Stimulated activated CD4-positive, alpha-beta T cell treated with anti-CD3 and anti-CD28 coated beads, Interleukin-4, amount 100 ng/mL, for 24 hours (primary cell): ENCODE measurements around the gene ZC3H12D.

ENCODE experiments used
- DNase-seq: peaks from one replicate; pipeline ENCODE4 v3.0.0-alpha.2; 2020

The ZC3H12D gene

DNA sequence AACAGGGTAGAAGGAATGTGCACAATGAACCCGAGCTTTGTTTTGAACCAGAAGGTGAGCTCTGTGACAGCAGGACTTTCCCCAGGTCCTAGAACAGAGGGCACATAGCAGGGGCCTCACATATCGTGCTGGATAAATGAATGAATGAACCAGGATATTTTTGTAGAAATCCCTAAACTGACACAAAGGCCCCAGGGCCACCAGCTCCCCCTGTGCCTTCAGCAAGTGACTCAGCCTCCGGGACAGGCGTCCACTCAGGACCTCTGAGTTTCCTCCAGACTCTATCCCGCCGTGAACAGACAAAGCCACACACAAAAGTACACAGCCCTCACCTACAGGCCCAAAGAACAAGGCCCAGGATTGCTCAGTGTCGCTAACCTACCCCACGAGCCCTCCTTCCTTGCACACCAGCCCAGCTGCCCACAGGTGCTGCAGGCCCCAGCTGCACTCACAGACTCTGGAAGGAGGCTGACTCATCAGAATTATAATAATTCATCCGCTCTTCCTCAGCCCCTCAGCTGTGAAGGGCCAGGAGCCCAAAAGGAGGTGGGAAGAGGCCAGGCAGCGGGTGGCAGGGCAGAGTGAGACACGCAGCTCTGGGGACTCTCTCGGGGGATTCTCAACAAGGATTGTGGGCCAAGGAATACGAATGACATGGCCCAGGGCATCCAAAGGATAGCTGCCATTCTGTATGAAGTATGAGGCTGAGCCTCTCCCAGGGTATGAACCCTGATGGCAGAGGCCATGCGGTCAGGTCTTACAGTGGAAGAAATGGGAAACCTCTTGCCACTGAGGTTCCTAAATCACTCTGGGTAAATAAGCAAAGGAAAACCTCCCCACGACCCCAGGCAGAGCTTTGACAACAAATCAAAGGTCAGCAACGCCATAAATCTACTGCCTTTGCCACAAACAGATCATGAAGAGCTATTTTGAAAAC, 43.8 kb downstream of the ZC3H12D start:
- no peak for DNase-seq

DNA sequence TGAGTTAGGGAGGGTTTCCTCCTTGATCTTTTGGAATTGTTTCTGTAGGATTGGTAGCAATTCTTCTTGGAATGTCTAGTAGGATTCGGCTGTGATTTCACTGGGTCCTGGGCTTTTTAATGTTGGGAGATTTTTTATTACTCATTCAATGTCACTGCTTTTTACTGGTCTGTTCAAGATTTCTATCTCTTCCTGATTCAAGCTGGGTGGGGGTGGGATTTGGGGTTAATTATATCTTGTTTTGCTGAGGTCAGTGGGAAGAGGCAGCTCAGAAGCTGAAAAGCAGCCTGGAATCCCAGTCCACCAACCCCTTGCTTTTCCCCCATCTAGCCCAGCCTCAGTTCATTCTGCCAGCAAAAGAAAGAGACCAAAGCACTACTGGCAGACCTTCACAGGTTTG, 45.2 kb downstream of the ZC3H12D start:
- DNase-seq, result no peak

DNA sequence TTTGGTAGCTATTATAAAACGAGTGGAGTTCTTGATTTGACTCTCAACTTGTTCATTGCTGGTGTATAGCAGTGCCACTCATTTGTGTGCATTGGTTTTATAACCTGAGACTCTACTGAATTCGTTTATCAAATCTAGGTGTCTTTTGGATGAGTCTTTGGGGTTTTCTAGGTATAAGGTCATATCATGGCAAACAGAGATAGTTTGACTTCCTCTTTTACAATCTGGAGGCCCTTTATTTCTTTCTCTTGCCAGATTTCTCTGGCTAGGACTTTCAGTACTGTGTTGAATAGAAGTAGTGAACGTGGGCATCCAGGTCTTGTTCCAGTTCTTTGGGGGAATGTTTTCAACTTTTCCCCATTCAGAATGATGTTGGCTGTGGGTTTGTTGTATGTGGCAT, 46.0 kb downstream of the ZC3H12D start:
- no peak for DNase-seq

GRCh38 chr6:149437212-149437611, 47.6 kb downstream of the ZC3H12D start:
- no peak for DNase-seq

DNA sequence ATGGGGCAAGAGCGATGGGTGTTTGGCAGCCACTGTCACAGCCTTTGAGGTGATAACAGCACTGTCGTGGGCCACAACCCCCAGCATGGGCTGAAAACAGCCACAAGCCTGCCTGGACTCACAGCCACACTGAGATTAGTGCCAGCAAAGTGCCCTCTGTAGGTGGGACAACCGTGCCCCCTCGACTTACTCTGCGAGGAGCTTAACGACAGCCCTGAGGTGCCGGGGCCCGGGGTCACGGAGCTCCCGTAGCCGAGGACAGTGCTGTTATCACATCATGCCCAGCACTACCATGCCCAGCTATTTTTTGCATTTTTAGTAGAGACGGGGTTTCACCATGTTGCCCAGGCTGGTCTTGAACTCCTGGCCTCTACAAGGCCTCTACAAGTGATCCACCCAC, 48.2 kb downstream of the ZC3H12D start:
- no peak for DNase-seq

DNA sequence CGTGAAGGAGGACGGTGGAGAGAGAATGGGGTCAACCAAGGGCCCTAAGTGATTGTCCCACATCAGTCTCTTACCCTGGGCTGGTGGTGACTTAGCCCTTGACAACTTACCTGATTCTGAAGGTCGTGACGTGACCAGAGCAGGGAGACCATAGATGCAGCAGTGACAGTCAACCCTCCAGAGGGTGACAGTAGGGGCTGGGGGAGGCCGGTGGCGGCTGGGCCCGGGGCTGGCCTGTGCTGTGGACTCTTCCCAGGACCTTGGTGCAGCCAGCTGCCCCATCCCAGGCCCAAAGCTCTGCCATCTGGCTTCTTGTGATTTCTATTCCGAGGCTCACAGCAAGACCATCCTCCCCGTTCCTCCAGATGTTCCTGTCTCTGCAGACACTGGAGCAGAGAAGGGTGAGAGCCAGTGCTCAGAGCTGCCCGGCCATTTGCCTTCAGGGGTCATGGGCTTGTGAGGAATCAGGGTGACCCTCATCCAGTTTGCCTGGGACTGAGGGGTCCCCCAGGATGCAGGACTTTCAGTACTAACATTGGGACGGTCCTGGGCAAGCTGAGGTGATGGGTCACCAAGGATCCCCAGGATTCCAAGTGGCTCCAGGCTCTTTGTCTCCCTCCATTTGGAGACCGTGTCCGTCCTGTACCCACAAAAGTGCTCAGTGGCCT, 48.8 kb downstream of the ZC3H12D start:
- no peak for DNase-seq

GRCh38 chr6:149433881-149434280, 50.9 kb downstream of the ZC3H12D start:
- DNase-seq, result no peak

DNA sequence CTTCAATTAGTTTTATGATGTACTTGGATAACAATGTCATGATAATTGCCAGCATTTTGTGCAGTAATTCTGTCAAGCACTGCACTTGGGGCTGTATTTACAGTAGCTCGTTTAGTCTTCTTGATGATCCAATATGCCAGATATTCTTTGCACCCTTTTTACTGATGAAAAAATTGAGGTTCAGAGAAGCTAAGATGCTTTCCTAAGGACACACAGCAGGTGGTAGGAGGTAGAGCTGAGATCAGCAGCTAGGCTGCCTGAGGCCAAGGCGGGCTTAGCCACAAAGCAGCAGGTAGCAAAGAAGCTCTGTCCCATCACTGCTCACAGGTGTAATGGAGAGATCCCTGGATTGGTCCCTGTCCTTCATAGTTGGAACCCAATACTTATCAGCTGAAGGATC, 51.4 kb downstream of the ZC3H12D start:
- no peak for DNase-seq

- DNase-seq, result peak; percentile 94
Measured at GRCh38 chr6:149431905-149432775, 52.7 kb downstream of the ZC3H12D start.

DNA sequence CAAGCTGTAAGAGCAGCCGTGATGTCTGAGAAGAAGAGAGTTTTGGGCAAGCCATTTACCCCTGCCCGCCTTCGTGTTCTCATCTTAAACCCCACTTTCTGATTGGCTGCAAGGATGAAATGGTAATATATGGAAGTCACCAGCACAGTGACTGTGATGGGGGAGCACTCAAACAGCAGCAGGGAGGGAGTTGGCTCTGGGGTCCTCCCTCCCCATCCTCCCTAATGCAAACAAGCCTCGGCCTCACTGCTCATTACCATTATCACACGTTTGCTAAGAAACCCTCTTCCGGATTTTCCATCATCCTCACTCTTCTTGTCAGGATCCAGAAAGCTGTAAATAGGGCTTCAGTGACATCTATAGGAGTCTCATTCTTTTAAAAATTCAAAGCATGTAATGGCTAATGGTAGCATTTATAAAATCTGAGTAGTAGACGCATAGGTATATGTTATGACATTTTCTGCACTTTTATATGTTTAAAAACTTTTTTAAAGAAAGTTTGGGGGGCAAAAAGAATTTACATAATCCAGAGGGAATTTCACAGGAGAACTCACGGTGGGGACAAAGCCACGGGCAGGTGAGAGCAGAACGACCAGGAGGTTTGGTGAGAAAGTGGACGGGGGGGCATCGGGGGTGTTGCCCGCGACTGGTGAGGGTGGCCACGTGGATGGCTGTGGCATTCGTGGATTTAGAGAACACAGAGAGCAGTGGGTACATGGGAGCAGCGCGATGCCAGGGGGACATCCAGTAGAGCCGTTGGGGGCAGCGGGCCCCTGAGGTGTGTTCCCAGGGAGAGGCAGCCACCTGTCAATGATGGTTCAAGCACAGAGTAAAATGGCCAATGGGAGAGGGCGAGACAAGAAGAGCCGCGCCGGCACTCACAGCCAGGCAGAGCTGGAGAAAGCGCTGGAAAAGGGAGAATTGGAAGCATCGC, 55.1 kb downstream of the ZC3H12D start:
- DNase-seq, result no peak

- DNase-seq, result no peak
Measured at GRCh38 chr6:149428606-149429005, 56.2 kb downstream of the ZC3H12D start.

- DNase-seq, result no peak
Measured at GRCh38 chr6:149425754-149426153, 59.1 kb downstream of the ZC3H12D start.

GRCh38 chr6:149425224-149425623, 59.6 kb downstream of the ZC3H12D start:
- no peak for DNase-seq

DNA sequence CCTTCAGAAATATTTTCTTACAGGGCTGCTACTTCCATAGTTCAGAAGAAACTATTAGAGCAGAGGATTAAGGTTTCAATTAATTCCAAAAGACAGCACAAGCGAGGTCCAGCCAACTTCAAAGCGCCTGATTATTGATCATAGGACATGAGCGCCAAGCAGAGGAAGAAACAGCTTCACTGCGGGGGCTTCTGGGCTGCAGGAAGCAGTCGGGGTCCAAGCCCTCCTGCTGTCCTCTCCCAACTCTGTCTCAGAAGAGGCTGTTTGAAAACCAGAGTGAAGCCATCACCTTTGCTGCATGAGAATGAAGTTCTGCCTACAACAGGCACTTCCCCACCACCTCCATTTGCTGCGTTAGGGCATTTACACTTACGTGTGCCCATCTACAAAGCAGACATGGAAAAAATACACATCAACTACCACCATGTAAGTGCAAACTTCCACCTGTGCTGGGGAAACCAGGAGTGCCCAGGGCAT, 60.8 kb downstream of the ZC3H12D start:
- no peak for DNase-seq

DNA sequence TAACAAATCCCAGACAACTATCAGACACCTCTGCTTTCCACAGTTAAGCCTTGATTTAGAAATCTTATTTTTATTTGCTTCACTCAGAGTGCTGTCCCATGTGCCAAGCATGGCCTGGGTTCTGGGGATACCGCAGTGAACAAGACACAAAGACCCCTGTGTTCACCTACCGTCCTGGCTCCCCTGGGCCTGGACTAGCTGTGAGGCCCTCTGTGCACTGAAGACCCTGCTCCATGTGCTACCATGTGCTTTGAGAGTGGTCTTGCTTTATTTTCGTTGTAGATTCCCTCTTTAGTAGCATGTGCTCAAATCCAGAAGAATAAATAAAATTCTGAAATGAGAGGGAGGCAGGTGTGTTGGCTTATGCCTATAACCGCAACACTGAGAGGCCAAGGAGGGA, 62.2 kb downstream of the ZC3H12D start:
- no peak for DNase-seq

GRCh38 chr6:149421132-149421531, 63.7 kb downstream of the ZC3H12D start:
- no peak for DNase-seq

- DNase-seq, result no peak
Measured at GRCh38 chr6:149419696-149420404, 65.0 kb downstream of the ZC3H12D start.

- DNase-seq, result no peak
Measured at GRCh38 chr6:149414821-149415220, 70.0 kb downstream of the ZC3H12D start.

DNA sequence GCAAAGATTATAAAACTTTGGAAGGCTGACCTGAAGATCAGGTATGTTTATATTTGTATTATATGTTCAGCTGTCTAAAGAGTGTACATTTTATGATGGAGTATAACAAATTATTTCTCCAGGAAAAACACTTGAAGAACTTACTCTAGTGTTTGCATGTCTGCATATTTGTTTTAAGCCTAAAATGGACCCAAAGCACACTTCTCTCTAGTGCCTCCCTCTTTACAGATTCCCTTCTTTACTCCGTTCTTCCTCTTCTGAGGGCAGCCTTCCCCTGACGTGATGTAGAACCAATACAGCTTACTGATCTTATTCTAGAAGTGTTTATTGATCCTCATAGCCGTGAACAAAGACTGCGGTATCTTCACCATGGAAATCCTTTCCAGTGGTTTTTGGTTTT, 70.8 kb downstream of the ZC3H12D start:
- no peak for DNase-seq

DNA sequence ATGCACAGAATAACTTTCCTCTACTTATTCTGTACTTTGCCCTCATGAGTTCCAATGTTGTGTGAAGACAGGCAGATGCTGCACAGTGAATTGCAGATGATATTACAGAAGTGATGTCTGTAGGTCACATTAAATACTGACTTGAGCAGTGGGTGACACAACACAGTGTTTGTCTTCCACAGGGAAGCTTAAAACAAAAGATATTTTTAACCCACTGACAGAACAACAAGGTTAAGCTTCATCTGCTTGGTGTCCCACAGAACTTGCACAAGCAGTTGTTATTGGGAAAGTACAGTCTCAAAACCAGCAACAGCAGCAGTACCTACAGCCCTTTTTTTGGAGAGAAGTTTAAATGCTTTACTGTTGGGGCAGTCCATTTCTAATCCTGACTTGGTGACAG, 74.3 kb downstream of the ZC3H12D start:
- DNase-seq, result no peak

DNA sequence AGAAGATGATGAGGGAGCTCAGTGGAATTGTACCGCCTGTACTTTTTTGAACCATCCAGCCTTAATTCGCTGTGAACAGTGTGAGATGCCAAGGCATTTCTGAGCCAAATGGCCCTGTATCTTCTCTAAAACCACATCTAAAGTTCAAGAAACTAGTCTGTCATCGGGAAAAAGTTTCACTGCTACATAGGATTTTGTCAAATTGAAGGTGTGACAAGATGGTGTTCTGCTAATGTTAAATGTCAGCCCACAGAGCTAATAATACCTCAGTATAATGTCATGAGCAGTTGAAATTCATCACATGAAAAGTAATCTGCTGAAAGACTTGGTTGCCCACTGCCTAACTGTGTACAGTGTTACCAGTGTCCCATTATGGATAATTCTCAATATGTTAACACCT, 75.2 kb downstream of the ZC3H12D start:
- DNase-seq, result no peak
